ENCODE results near the gene TOB1. TPM values are rescaled to one million over a fixed set of nuclear protein-coding genes. Genes with fewer than 3 reads are reported as not detected.

The TOB1 gene
- total and polyA plus RNA-seq, 9 of the 15 experiments (the other 6 are each of a cell fraction or from before 2014, with no cell fraction given), result 4.8 to 63.7 (median 13.2) TPM

Other genes with a start within 250 kb of the TOB1 start
- not detected in 2 replicates for gene ABCC3, start 231.5 kb downstream of the TOB1 start, total RNA-seq (2014; rRNA removed)
- gene ABCC3, start 231.5 kb downstream of the TOB1 start, total RNA-seq (2014; rRNA removed; fragmentation: Illumina TruSeq; extraction: Trizol), result not detected in 2 replicates
- gene ABCC3, start 231.5 kb downstream of the TOB1 start, total RNA-seq (2015; rRNA removed; fragmentation: Illumina TruSeq; extraction: Trizol), result not detected in 2 replicates
- 0.34 and 1.6 TPM in 2 replicates for gene ABCC3, start 231.5 kb downstream of the TOB1 start, total RNA-seq (2021)
- gene ABCC3, start 231.5 kb downstream of the TOB1 start, polyA plus RNA-seq (2011; rRNA removed), result 0.78 and 0.93 TPM in 2 replicates
- not detected in 2 replicates for gene ABCC3, start 231.5 kb downstream of the TOB1 start, polyA plus RNA-seq (2014; fragmentation: Illumina TruSeq; extraction: Trizol)
- gene ABCC3, start 231.5 kb downstream of the TOB1 start, polyA plus RNA-seq (2014; fragmentation: Nextera tagmentation; extraction: Ambion mirVana), result under 1 TPM in 1 of 2 experiments, not detected in 1; 0.03 TPM
- 0.07 TPM in 1 of 2 replicates, not detected in the other for gene ABCC3, start 231.5 kb downstream of the TOB1 start, polyA plus RNA-seq (2014; rRNA removed)
- gene ANKRD40, start 158.4 kb downstream of the TOB1 start, total RNA-seq (2014; rRNA removed), result 16.6 and 17.8 TPM in 2 replicates
- gene ANKRD40, start 158.4 kb downstream of the TOB1 start, total RNA-seq (2014; rRNA removed; fragmentation: Illumina TruSeq; extraction: Trizol), result 28.1 and 30.5 TPM in 2 replicates
- 26.8 and 27.7 TPM in 2 replicates for gene ANKRD40, start 158.4 kb downstream of the TOB1 start, total RNA-seq (2015; rRNA removed; fragmentation: Illumina TruSeq; extraction: Trizol)
- 26.1 and 28.3 TPM in 2 replicates for gene ANKRD40, start 158.4 kb downstream of the TOB1 start, total RNA-seq (2021)
- 23.6 and 28.4 TPM in 2 replicates for gene ANKRD40, start 158.4 kb downstream of the TOB1 start, polyA plus RNA-seq (2011; rRNA removed)
- 26.1 and 28.9 TPM in 2 replicates for gene ANKRD40, start 158.4 kb downstream of the TOB1 start, polyA plus RNA-seq (2014; fragmentation: Illumina TruSeq; extraction: Trizol)
- 1 to 10 TPM; 9.0 to 9.9 TPM for gene ANKRD40, start 158.4 kb downstream of the TOB1 start, polyA plus RNA-seq (2014; fragmentation: Nextera tagmentation; extraction: Ambion mirVana)
- gene ANKRD40, start 158.4 kb downstream of the TOB1 start, polyA plus RNA-seq (2014; rRNA removed), result 17.5 and 19.4 TPM in 2 replicates
- gene LUC7L3, start 146.8 kb downstream of the TOB1 start, total RNA-seq (2014; rRNA removed), result 86.0 and 109 TPM in 2 replicates
- 108 and 126 TPM in 2 replicates for gene LUC7L3, start 146.8 kb downstream of the TOB1 start, total RNA-seq (2014; rRNA removed; fragmentation: Illumina TruSeq; extraction: Trizol)
- gene LUC7L3, start 146.8 kb downstream of the TOB1 start, total RNA-seq (2015; rRNA removed; fragmentation: Illumina TruSeq; extraction: Trizol), result 116 and 127 TPM in 2 replicates
- gene LUC7L3, start 146.8 kb downstream of the TOB1 start, total RNA-seq (2021), result 120 and 134 TPM in 2 replicates
- 171 and 189 TPM in 2 replicates for gene LUC7L3, start 146.8 kb downstream of the TOB1 start, polyA plus RNA-seq (2011; rRNA removed)
- 176 and 206 TPM in 2 replicates for gene LUC7L3, start 146.8 kb downstream of the TOB1 start, polyA plus RNA-seq (2014; fragmentation: Illumina TruSeq; extraction: Trizol)
- 10 to 100 TPM; 80.8 to 97.7 TPM for gene LUC7L3, start 146.8 kb downstream of the TOB1 start, polyA plus RNA-seq (2014; fragmentation: Nextera tagmentation; extraction: Ambion mirVana)
- gene LUC7L3, start 146.8 kb downstream of the TOB1 start, polyA plus RNA-seq (2014; rRNA removed), result 207 and 284 TPM in 2 replicates
- not detected in 2 replicates for gene ANKRD40CL, start 98.8 kb downstream of the TOB1 start, total RNA-seq (2014; rRNA removed)
- gene ANKRD40CL, start 98.8 kb downstream of the TOB1 start, total RNA-seq (2014; rRNA removed; fragmentation: Illumina TruSeq; extraction: Trizol), result not detected in 2 replicates
- gene ANKRD40CL, start 98.8 kb downstream of the TOB1 start, total RNA-seq (2015; rRNA removed; fragmentation: Illumina TruSeq; extraction: Trizol), result not detected in 2 replicates
- not detected in 2 replicates for gene ANKRD40CL, start 98.8 kb downstream of the TOB1 start, total RNA-seq (2021)
- gene ANKRD40CL, start 98.8 kb downstream of the TOB1 start, polyA plus RNA-seq (2011; rRNA removed), result not detected in 2 replicates
- not detected in 2 replicates for gene ANKRD40CL, start 98.8 kb downstream of the TOB1 start, polyA plus RNA-seq (2014; fragmentation: Illumina TruSeq; extraction: Trizol)
- gene ANKRD40CL, start 98.8 kb downstream of the TOB1 start, polyA plus RNA-seq (2014; fragmentation: Nextera tagmentation; extraction: Ambion mirVana), result not detected
- not detected in 2 replicates for gene ANKRD40CL, start 98.8 kb downstream of the TOB1 start, polyA plus RNA-seq (2014; rRNA removed)
- gene WFIKKN2, start 30.8 kb downstream of the TOB1 start, total RNA-seq (2014; rRNA removed), result not detected in 2 replicates
- not detected in 2 replicates for gene WFIKKN2, start 30.8 kb downstream of the TOB1 start, total RNA-seq (2014; rRNA removed; fragmentation: Illumina TruSeq; extraction: Trizol)
- not detected in 2 replicates for gene WFIKKN2, start 30.8 kb downstream of the TOB1 start, total RNA-seq (2015; rRNA removed; fragmentation: Illumina TruSeq; extraction: Trizol)
- 0.07 TPM in 1 of 2 replicates, not detected in the other for gene WFIKKN2, start 30.8 kb downstream of the TOB1 start, total RNA-seq (2021)
- not detected in 2 replicates for gene WFIKKN2, start 30.8 kb downstream of the TOB1 start, polyA plus RNA-seq (2011; rRNA removed)
- not detected in 2 replicates for gene WFIKKN2, start 30.8 kb downstream of the TOB1 start, polyA plus RNA-seq (2014; fragmentation: Illumina TruSeq; extraction: Trizol)
- not detected for gene WFIKKN2, start 30.8 kb downstream of the TOB1 start, polyA plus RNA-seq (2014; fragmentation: Nextera tagmentation; extraction: Ambion mirVana)
- not detected in 2 replicates for gene WFIKKN2, start 30.8 kb downstream of the TOB1 start, polyA plus RNA-seq (2014; rRNA removed)

All from K562 (cell line).